Cardiac atrium fibroblast (primary cell): Measurements from ENCODE around the gene NFIC. TPM values are rescaled to one million over a fixed set of nuclear protein-coding genes. Genes with fewer than 3 reads are reported as not detected.

Experiments used
- total RNA-seq: library from RNA; depleted of rRNA; stranded (reverse); fragments of >200 nt; gene quantifications from 2 replicates; pipeline ENCODE4 v1.2.3, GENCODE V29; 2015

The NFIC gene
- total RNA-seq = 37.5 and 50.5 TPM in 2 replicates

DNA sequence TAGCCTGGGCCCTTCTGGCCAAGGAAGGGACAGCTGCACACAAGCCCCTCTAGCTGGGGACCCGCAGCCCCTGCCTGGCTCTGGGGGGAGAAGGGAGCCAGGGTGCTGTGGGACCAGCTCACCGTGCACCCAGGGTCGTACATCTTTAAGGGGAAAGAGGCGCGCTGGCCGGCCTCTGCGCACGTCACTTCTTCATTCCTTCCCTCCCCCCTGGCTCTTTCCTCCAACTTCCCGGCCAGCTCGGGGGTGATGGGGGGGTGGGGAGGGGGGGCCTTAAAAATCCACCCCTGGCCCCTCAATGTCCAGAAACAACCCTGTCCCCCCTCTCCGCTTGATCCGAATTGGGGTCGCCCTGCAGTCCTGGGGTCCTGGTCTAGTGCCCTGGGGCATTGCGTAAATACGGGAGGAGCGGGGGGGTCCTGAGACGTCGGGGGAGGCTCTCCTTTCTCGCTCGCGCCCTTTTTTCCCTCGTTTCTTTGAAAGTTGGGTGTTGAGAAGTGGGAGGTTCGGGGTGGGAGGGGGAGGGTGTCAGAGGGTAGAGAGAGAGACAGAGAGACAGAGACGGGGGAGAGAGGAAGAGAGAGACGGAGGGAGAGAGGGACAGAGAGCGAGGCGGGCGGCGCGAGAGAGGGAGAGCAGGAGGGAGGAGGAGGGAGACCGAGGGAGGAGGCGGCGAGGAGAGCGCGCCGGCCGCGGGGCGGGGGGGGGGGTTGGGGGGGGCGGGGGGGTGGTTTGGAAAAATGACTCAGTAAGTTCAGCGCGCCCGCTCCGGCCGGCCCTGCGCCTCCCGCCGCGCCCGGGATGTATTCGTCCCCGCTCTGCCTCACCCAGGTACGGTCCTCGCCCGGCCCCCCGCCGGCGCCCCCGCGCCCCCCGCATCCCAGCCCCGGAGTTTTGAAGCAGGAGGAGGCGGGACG, at the start of gene NFIC:
Gene NFIC (plus strand): TSS at position 748 of the 917 bp plus-strand sequence. CDS start 54 bp downstream, at position 802.

DNA sequence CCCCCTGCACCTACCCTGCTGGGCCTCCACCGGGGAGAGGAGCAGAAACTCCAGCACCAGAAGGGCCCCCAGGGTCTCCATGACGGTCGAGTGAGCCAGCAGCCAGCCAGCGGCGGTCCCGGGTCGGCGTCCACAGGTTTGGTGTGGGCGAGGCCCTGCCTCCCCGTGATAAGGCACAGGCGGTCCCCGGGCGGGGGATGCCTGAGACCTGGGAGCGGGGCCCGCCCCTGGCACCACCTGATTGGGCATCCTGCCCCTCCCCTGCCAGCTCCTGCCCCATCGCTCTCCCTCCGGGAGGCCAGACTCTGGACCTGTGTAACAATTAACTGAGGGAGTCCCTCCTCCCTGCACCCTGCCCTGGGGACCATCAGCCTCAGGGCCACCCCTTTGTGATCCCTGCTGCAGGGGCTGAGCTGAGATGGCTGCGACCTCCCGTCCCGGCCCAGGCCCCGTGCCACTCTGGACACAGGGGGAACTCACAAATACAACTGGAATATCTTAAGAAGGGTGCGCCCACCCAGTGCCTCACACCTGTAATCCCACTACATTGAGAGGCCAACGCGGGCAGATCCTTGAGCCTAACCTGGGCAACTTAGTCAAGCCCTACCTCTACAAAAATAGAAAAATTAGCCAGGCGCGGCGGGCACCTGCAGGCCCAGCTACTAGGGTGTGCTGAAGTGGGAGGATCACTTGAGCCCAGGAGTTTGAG, 114.2 kb downstream of the NFIC start, which contains the start of gene SMIM24:
Gene SMIM24 (minus strand): TSS at position 143 of the 709 bp plus-strand sequence. CDS start 62 bp downstream, at position 81.

GRCh38 chr19:3483226-3483628, 116.8 kb downstream of the NFIC start, which contains the start of gene SMIM44:
TSS of gene SMIM44 (minus strand) at chr19:3483441. CDS start at chr19:3483403, 38 bp downstream.

DNA sequence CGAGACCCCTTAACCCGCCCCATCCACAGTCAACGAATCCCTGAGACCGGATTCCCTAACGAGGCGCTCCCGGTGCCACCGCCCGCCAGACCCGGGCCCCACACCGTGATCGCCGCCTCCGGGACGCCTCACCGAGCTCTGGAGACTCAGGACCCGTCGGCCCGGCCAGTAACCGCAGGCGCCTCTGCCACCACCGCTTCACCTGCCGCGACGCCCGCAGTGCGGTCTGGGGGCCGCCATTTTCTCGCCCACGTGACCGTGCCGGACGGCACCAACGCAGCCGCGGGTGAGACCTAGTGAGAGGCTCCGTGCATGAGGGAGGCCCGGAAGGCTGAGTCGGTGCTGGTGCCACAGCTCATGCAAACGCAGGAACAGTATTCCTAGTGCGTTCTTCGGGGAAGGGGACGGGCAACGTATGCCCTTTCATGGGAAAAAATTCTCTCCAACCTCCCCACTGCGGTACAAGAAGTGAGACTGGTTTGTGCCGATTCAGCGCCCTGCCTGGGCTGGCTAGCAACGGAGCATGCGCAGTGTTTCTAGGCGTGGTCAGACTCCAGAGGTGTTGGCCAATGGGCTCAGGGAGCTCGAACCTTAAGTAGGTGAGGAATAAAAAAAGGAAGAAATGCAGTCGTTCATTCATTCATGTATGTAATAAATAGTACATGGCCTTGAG, 134.2 kb downstream of the NFIC start, which contains the start of gene DOHH:
Gene DOHH (minus strand): TSS at position 246 of the 673 bp plus-strand sequence. CDS start 3,860 bp downstream, outside the sequence.

DNA sequence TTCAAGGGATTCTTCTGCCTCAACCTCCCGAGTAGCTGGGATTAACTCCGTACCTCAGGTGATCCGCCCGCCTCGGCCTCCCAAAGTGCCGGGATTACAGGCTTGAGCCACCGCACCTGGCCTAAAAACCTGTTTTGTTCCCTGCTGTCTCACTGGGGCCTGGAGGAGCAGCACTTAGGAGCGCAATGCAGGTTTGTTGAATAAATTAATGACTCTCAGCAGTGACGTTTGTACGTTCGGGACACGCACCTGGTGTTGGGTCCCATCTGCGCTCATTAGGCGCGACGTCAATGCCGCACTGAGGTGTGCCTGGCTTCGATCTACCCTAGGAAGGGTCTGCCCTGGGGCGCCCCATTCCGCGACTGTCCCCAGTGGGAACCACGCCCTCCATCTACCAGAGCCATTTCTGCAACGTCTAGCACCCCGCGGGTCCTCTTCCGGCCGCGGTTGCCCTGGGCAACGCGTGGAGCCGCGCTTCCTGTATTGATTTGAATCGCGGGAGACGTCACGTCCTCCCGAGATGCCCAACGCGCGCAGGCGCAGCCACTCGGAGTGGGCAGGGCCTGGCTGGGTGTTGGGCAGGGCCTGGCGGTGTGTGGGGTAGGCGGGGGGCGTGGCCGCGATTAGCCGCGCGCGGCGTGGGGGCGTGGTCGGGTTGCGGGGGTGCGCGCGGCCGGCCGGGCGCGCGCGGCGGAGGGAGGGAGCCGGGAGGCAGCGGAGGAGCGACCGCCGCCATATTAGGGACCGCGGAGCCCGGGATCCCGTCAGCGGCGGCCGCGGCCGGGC, 139.4 kb downstream of the NFIC start, which contains the start of gene FZR1:
Gene FZR1 (plus strand): TSS at position 714 of the 786 bp plus-strand sequence. CDS start 16,679 bp downstream, outside the sequence.

Other genes with a start within 250 kb of the NFIC start
- not detected in 2 replicates for gene GNA15, start 230.6 kb upstream of the NFIC start, total RNA-seq
- not detected in 2 replicates for gene S1PR4, start 187.8 kb upstream of the NFIC start, total RNA-seq
- gene NCLN, start 180.7 kb upstream of the NFIC start, total RNA-seq = 63.9 and 66.4 TPM in 2 replicates
- 1.3 TPM in 1 of 2 replicates, not detected in the other for gene CELF5, start 141.9 kb upstream of the NFIC start, total RNA-seq
- gene SMIM24, start 113.9 kb downstream of the NFIC start, total RNA-seq = not detected in 2 replicates
- not detected in 2 replicates for gene SMIM44, start 116.9 kb downstream of the NFIC start, total RNA-seq
- gene DOHH, start 134.1 kb downstream of the NFIC start, total RNA-seq = 12.6 and 16.2 TPM in 2 replicates
- 25.1 and 35.3 TPM in 2 replicates for gene FZR1, start 139.7 kb downstream of the NFIC start, total RNA-seq
- not detected in 2 replicates for gene TEKTIP1, start 172.6 kb downstream of the NFIC start, total RNA-seq
- gene MFSD12, start 191.0 kb downstream of the NFIC start, total RNA-seq = 72.6 and 80.2 TPM in 2 replicates
- 75.0 and 88.5 TPM in 2 replicates for gene HMG20B, start 206.4 kb downstream of the NFIC start, total RNA-seq
- 0.18 and 0.32 TPM in 2 replicates for gene GIPC3, start 218.9 kb downstream of the NFIC start, total RNA-seq
- gene TBXA2R, start 240.3 kb downstream of the NFIC start, total RNA-seq = 1.3 and 4.2 TPM in 2 replicates